Muscle of arm (tissue), 12 donors: Measurements from ENCODE around the gene CCR5. TPM values are rescaled to one million over a fixed set of nuclear protein-coding genes. Genes with fewer than 3 reads are reported as not detected.
"Not testable (repeated sequence)": the region's sequence is repeated elsewhere in the genome, so short reads cannot be mapped to it uniquely, and the experiment has no call there.

Source experiments
- DNase-seq: peaks from one replicate; pipeline ENCODE4 v3.0.0-alpha.2; 2013
- polyA plus RNA-seq, 12 donors: library from polyadenylated mRNA; unstranded; fragments of 120-200 nt; gene quantifications; one replicate each; pipeline ENCODE4 v1.2.1, GENCODE V29; 2013; ENCODE audit not compliant: insufficient read length in 12 of 12

CCR5 gene
- polyA plus RNA-seq, 12 donors = 0.25 to 0.73 (median 0.33) TPM; not detected in 2

GRCh38 chr3:46383211-46383950 is 12.6 kb downstream of the CCR5 start:
- DNase-seq = no peak

DNA sequence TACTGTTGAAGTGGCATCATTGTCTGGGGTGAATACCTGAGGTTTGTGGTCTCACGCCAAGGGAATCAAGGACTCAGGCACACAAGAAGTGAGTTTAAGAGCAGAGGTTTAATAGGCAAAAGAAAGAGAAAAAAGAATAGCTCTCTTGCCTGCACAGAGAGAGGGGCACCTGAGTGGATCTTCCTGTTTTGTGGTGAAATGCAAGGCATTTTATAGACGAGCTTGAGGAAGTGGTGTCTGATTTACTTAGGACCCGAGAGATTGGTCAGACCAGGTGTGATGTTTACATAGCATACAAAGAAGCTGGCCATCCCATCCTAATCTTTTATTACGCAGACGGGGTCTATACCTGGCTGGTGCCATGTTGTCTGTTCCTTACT is 13.2 kb downstream of the CCR5 start:
- no peak for DNase-seq

GRCh38 chr3:46386205-46386604 is 15.5 kb downstream of the CCR5 start:
- no peak for DNase-seq

DNA sequence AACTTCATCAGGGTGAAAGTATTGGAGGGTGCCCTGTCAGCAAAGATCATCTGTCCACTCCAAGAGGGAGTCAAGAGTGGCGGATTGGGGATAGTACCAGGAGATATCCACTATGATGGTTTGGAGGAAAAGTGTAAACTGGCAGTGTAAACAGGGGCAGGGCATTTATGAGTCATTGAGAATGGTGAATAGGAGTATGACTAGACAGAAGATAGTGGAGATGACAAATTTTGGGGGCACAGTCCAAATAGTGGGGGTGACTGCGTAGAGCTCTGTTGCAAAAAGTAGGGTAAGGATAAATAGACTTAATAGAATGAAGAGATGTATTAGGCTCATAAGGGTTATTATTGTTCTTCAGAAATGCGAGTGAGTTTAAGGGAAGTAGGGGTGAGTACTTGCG is 18.1 kb downstream of the CCR5 start:
- DNase-seq = not testable (repeated sequence)

- DNase-seq = no peak
These were observed 18.6 kb downstream of the CCR5 start for GRCh38 chr3:46389306-46389705.

DNA sequence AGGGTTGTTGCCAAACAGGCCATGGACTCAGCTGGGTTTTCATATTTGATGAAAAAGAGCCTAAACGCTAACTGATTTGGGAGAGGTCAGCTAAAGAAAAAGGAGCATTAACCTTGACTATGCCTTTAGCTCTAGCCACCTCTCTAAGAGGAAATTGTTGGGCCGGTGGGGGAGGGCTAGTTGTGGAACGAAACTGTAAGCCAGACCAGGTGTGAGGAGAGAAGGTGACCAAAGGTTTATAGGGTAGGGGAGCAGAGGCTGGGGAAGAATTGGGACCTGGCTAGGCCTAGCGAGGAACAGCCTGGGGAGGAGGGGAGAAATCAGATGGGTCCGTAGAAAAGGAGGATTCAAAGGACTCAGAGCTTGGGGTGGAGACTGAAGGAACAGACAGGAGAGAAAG is 20.8 kb downstream of the CCR5 start:
- DNase-seq = not testable (repeated sequence)

DNA sequence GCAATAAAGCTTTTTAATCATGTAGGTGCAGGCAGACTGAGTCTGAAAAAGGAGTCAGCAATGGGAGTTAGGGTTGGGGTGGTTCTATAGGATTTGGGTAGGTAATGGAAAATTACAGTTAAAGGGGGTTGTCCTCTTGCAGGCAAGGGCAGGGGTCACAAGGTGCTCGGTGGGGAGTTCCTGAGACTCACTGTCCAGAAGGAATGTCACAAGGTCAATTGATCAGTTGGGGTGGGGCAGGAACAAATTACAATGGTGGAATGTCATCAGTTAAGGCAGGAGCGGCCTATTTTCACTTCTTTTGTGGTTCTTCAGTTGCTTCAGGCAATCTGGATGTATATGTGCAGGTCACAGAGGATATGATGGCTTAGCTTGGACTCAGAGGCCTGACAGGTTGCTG is 22.3 kb downstream of the CCR5 start:
- no peak for DNase-seq

DNA sequence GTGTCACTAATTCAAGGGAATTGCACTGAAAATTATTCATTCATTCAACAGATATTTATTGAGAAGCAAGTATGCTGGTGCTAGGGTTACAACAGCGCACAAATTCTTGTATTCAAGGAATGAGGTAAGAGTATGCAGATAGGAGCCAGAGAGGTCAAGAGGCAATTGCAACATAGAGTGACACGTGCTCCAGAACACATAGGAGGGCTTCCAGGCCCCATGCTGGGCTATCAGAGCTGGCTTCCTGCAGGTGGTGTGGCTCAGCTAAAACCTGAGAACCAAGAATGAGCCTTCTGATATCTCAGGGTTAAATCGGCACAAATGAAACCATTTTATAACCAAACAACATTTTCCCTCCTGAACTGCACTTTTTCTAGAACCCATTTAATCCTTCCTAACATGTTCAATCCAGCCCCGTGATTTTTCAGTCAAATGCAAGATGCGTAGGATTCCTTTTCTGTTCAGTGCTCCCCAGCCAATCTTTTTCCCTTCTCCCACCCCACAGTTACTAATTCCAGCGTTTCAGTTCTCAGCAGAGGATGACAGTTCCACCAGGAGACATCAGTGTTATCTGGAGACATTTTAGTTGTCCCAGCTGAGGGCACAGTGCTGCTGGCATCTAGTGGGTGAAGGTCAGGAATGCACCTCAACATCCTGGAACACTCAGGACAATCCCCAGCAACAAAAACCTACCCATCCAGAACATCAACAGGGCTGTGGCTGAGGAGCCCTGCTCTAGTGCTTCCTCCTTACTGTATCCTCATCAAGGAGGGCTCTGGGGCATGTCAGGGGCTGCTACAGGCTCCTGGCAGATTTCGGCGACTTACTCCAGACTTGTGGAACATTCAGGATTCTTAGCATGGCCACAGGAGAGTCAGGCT is 23.0 kb downstream of the CCR5 start:
- DNase-seq = no peak

DNA sequence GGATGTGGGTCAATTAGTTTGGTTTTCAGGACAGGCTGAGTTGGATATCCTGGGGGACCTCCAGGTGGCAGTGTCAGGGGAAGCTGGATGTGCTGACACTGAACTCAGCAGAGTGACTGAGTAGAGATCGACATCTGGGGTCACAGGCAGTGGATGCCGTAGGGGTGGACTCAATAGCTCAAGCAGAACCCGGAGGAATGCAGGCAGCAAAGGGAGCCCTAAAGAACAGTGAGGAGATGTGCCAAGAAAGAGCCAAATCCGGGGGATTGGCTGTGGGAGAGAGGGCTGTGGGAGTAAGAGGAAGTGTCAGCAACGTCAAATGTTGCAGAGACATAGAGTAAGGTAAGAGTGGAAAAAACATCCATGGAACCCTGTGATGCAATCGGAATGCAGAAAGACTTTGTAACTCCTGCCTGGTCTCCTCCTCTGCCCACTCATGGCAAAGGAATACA is 24.5 kb downstream of the CCR5 start:
- DNase-seq = no peak

DNA sequence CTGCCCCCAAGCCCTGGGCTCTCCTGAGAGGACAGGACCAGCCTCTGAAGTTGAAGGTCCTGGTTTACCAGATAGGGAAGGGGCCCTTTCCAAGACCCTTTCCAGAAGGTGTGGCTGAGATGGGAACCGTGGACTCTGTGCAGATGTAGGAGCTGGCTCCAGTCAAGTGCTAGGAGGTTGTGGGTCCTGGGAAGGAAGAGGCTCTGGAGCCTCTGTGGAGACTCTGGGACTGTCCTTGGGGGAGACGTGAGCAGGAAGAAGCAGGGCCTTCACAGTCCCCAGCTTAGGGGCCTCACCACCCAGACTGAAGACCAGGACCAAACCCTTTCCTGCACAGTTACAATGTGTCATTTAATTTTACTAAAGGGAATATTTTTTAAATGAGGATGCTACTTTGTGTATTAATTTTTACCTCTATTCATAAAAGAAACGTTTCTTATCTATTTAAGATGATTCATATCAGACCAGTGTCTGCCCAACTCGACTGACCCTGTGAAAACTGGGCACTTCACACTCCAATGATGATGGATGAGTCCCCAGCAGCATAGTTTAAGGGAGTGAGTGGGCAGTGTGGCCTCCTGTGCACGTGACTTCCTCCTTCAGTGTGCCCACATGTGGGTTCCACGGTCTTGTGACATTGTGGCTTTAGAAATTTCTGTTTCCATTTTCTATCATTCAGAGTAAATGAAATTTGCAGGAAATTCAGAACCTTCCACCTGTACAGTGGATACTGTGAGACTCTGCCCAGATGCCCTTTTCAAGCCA is 25.2 kb downstream of the CCR5 start:
- DNase-seq = no peak

DNA sequence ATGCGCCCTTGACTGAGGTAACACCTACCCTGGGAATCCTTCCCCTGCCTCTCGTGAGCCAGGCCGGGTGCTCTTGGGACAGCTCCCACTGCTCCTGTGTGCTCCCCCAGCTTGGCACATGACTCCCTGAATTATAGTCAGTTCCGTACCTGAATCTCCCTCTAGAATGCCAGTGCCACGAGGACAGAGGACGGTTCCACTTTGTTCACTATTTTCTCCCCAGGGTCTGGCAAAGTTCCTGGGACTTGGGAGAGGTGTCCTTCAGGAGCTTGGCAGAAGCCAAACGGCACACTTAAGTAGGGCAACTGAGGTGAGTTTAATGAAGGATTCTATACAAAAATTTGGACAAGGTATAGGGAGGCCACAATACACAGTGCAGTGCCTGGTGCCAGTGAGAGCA is 26.4 kb downstream of the CCR5 start:
- DNase-seq = no peak

GRCh38 chr3:46398186-46398955 is 27.6 kb downstream of the CCR5 start:
- DNase-seq = no peak

DNA sequence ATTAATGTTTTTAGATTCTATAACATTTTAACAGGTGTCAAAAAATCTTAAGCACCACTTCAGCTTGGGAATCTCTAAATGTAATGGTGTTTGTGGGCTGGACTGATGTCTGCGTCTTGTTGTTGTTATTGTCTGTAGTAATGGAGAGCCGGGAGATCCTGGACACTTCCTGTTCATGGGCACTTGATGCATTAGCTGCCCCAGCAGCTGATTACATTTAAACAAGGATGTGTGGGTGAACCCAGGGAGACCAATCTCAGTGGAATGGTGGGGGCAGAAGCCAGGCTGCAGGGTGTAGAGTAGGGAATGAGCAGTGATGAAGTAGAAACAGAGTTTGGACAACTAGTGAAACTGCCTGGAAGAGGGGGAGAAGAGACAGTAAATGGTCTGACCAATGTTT is 28.4 kb downstream of the CCR5 start:
- no peak for DNase-seq

GRCh38 chr3:46399557-46399956 is 28.8 kb downstream of the CCR5 start:
- DNase-seq = no peak

DNA sequence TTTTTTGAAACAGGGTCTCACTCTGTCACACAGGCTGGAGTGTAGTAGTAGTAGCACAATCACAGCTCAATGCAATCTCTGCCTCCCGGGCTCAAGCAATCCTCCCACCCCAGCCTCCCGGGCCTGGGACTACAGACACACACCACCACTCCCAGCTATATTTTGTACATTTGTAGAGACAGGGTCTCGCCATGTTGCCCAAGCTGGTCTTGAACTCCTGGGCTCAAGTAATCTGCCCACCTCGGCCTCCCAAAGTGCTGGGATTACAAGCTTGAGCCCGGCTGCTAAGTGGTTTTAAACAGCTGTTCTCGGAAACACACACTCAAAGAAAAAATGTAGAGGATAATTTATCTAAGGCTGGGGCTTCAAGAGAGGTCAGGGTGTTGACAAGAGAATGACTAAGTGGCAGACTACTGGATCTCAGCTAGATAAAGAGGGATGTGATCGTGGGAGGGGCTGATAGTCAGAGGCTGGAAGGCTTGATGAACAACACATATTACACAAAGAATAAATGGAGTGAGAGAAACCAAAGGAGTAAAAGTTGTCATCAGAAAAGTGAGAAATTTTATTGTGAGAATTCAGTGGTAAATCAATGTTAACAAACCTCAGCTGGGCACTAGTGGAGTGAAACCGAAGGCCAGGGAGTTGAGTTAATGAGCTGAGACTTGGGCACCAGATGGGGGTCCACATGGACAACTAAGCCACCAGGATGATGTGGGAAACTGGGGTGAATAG is 29.4 kb downstream of the CCR5 start:
- no peak for DNase-seq

GRCh38 chr3:46400846-46401245 is 30.1 kb downstream of the CCR5 start:
- no peak for DNase-seq

- no peak for DNase-seq
These were observed 30.8 kb downstream of the CCR5 start for GRCh38 chr3:46401579-46401978.

DNA sequence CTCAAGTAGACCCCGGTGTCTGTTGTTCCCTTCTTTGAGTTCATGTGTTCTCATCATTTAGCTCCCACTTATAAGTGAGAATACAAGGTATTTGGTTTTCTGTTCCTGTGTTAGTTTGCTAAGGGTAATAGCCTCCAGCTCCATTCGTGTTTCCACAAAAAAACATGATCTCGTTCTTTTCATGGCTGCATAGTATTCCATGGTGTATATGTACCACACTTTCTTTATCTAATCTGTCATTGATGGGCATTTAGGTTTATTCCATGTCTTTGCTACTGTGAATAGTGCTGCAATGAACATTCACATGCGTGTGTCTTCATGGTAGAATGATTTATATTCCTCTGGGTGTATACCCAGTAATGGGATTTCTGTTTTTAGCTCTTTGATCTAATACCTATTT is 32.2 kb downstream of the CCR5 start:
- DNase-seq = not testable (repeated sequence)

DNA sequence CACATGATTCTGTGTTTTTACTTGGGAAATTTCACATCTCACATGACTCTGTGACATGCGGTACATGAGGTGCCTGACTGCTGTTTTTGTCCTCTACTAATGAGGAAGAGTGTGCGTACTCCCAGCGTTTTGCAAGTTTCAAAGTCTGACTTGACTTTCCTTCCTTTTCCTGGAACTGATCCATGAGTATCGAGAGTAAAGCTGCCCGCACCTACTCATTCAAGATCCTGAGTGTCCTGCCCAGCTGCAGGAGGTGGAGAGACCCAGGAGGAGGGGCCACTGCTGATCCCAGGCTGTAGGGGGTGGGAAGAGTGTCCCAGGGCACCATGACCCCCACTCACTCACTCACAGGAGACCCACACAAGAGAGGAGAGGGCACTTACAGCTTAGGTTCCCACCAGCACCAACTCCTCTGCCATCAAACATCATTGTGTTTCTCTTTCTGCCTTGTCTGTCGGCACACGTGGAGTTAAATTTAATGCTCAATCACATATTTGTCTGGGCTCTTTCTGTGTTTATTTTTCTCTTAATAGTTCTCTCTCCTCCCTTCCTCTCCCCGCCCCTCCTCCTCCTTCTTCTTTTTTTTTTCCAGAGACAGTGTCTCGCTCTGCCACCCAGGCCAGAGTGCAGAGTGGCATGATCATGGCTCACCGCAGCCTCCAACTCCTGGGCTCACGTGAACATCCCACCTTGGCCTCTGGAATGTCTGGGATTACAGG is 34.7 kb downstream of the CCR5 start:
- no peak for DNase-seq

DNA sequence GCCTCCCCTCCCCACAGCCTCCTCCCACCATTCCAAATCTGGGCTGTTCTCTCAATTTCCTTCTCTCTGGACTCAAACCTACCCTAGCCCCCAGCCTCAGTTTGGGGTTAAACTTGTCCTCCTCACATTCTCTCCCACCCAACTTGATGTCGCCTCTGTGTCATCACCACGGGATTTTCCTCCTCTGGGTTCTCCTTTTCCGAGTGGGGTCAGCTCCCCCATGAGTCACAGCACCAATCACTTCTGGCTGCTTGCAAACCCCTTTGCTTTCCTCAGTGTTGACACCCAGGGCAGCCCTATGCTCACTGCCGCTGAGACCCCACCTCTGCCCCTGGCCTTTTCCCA is 35.7 kb downstream of the CCR5 start:
- no peak for DNase-seq
